Astrocyte (in vitro differentiated cells and primary cell): ENCODE data around the gene DOCK1.

Experiments used
- CTCF ChIP-seq: IDR thresholded peaks from 2 replicates; pipeline ENCODE4 v1.5.1; 2011; ENCODE audit warnings: low read depth, mild to moderate bottlenecking, inconsistent platforms, low read length, moderate library complexity; ENCODE audit not compliant: insufficient read depth
- EZH2 ChIP-seq: IDR thresholded peaks from 2 replicates; pipeline ENCODE4 v1.6.1; 2012; ENCODE audit warnings: mild to moderate bottlenecking, low read length, inconsistent platforms; ENCODE audit not compliant: insufficient read depth

- TF ChIP-seq CTCF: no peak
- no peak for TF ChIP-seq EZH2
These were observed 536.4 kb downstream of the DOCK1 start for GRCh38 chr10:127441350-127442219.
